Kidney epithelial cell (primary cell): ENCODE measurements around the gene SFSWAP. TPM values are rescaled to one million over a fixed set of nuclear protein-coding genes. Genes with fewer than 3 reads are reported as not detected.
A peak's percentile ranks its signal among the peaks of the same experiment; 100 is the strongest.

Experiments used
- DNase-seq: peaks from one replicate; pipeline ENCODE4 v3.0.0-alpha.2; 2010; ENCODE audit warnings: low read depth
- H3K27me3 ChIP-seq: 2 replicates; pipeline ENCODE4 v1.6.0; 2011; ENCODE audit warnings: low read length; ENCODE audit not compliant: control insufficient read depth, insufficient read depth
- H3K36me3 ChIP-seq: 2 replicates; pipeline ENCODE4 v1.5.1; 2011; ENCODE audit warnings: low read length; ENCODE audit not compliant: control insufficient read depth, insufficient read depth
- H3K4me3 ChIP-seq: 2 replicates; pipeline ENCODE4 v1.5.1; 2011; ENCODE audit warnings: low read depth, mild to moderate bottlenecking, control low read depth, low read length
- CTCF ChIP-seq: IDR thresholded peaks from 2 replicates; pipeline ENCODE4 v1.5.1; 2011; ENCODE audit warnings: mild to moderate bottlenecking, moderate library complexity, low read length, control low read depth, inconsistent platforms; ENCODE audit not compliant: insufficient read depth, poor library complexity, severe bottlenecking
- total RNA-seq: library from RNA; depleted of rRNA; stranded (reverse); fragments of >200 nt; gene quantifications from 2 replicates; pipeline ENCODE4 v1.2.3, GENCODE V29; 2015

The SFSWAP gene
- total RNA-seq, 1 donor from 2014 or later: 27.7 TPM

GRCh38 chr12:131831635-131832041 is 120.7 kb downstream of the SFSWAP start:
- Histone ChIP-seq H3K4me3 (peak overlapping the region; percentile 30), H3K36me3 (no peaks in the 10 kb centered on the region), H3K27me3 (peaks cover 62% of the 10 kb centered on the region)
- no peak for TF ChIP-seq CTCF
- DNase-seq: no peak

GRCh38 chr12:131832321-131833231 is 121.7 kb downstream of the SFSWAP start:
- Histone ChIP-seq H3K36me3 (no peaks in the 10 kb centered on the region), H3K4me3 (peak overlapping the region; percentile 30), H3K27me3 (peaks cover 62% of the 10 kb centered on the region)
- TF ChIP-seq CTCF: no peak
- DNase-seq: no peak

GRCh38 chr12:131833288-131833895 is 122.5 kb downstream of the SFSWAP start:
- Histone ChIP-seq H3K36me3 (no peaks in the 10 kb centered on the region), H3K4me3 (no peak overlapping the region), H3K27me3 (peaks cover 65% of the 10 kb centered on the region)
- no peak for DNase-seq
- TF ChIP-seq CTCF: no peak

- no peaks in the 10 kb centered on the region for H3K36me3 ChIP-seq
- H3K4me3 ChIP-seq: no peak overlapping the region
- peaks cover 61% of the 10 kb centered on the region for H3K27me3 ChIP-seq
- DNase-seq: no peak
- peak; percentile 55 for TF ChIP-seq CTCF
These were observed 123.2 kb downstream of the SFSWAP start for GRCh38 chr12:131833896-131834641.

- peaks cover 52% of the 10 kb centered on the region for H3K27me3 ChIP-seq
- no peaks in the 10 kb centered on the region for H3K36me3 ChIP-seq
- no peak for TF ChIP-seq CTCF
- no peak for DNase-seq
- H3K4me3 ChIP-seq: no peak overlapping the region
These were observed 124.1 kb downstream of the SFSWAP start for GRCh38 chr12:131834798-131835615.
